ENCODE measurements around the gene FTCDNL1.

FTCDNL1 gene

DNA sequence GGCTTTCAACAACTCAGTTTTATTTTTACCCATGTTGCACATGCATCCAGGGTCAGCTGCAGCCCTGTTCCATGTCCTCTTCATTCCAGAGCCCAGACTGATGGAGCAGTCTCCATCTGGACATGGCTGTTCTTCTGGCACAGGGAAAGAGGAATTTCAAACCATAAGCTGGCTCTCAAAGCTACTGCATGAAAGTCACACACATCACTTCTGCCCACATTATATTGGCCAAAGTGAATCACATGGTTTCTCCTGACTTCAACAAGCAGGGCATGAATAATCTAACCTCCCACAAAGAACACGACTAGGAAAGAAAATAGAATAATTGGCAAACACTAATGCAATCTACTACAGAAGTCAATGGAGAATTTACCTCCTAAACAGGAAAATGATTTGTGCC is 94.2 kb downstream of the FTCDNL1 start:
- Histone ChIP-seq H3K4me1 (ENCODE audit: insufficient read depth, insufficient read length) (no peaks in the 10 kb centered on the region), H3K9ac (ENCODE audit: insufficient read length, low read depth) (no peak overlapping the region), H3K27me3 (ENCODE audit: insufficient read depth, insufficient read length) (no peaks in the 10 kb centered on the region), H3K36me3 (ENCODE audit: insufficient read depth, insufficient read length, low read length) (no peaks in the 10 kb centered on the region), H3K9me3 (ENCODE audit: insufficient read depth, low read length) (no peaks in the 10 kb centered on the region; the same call in 1 of the 2 replicates), H3K4me3 (ENCODE audit: insufficient read length, low read depth) (no peak overlapping the region)
- no peak for DNase-seq (ENCODE audit: low read depth, low spot score)
- no peak for TF ChIP-seq YY1 (IDR thresholded peaks at IDR 0.05; ENCODE audit: insufficient read depth, insufficient read length)
- TF ChIP-seq ZNF274 (IDR thresholded peaks at IDR 0.05; ENCODE audit: low read depth, low read length) = no peak
- TF ChIP-seq SUZ12 (IDR thresholded peaks at IDR 0.05; ENCODE audit: extremely low read depth, insufficient read depth, insufficient read length) = no peak

DNA sequence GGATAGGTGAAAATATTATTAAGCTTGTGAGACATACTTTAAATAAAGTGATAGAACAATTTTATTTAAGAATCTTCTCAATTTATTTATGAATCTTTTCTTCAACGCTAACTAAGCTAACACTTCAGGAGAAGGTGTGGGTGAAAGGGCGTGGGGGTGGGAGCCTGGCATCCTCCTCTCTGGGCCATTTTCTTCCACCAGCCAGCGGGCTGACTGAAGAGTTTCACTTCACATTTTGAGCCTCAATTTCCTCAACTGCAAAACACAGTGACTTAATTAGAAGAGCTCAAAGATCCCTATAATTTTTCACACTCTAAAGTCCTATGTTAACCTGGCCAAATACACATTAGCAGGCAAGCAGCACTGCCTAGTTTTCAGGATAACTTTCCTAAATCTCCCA is 94.8 kb downstream of the FTCDNL1 start:
- no peaks in the 10 kb centered on the region for H3K4me1 ChIP-seq (ENCODE audit: insufficient read depth, insufficient read length)

DNA sequence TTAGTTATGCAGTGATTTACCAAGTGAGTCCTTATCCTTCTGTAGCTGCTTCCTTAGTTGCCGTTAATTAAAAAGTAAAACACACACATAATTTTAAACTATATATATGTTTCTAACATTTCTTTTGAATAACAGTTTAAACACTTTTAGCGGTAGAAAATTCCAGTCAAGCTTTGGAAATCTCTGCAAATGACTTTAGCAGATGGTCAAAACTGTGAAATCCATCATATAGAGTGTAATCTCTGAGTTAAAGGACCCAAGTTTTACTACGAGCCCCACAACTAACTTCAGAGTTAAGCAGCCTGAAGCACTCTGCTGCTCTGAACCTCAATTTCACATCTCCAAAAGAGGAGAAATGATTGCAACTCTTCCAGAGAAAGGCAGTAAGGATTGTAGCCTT is 96.2 kb downstream of the FTCDNL1 start:
- no peaks in the 10 kb centered on the region for H3K36me3 ChIP-seq (ENCODE audit: insufficient read depth, insufficient read length, low read length)
- H3K9me3 ChIP-seq (ENCODE audit: insufficient read depth, low read length) = no peaks in the 10 kb centered on the region; the same call in 1 of the 2 replicates

More for the DNA sequence above, 94.8 kb downstream of the FTCDNL1 start:
- Histone ChIP-seq H3K9me3 (ENCODE audit: insufficient read depth, low read length) (no peaks in the 10 kb centered on the region; the same call in 1 of the 2 replicates), H3K27me3 (ENCODE audit: insufficient read depth, insufficient read length) (no peaks in the 10 kb centered on the region), H3K9ac (ENCODE audit: insufficient read length, low read depth) (no peak overlapping the region), H3K4me3 (ENCODE audit: insufficient read length, low read depth) (no peak overlapping the region), H3K36me3 (ENCODE audit: insufficient read depth, insufficient read length, low read length) (no peaks in the 10 kb centered on the region)
- no peak for TF ChIP-seq ZNF274 (IDR thresholded peaks at IDR 0.05; ENCODE audit: low read depth, low read length)
- TF ChIP-seq SUZ12 (IDR thresholded peaks at IDR 0.05; ENCODE audit: extremely low read depth, insufficient read depth, insufficient read length) = no peak
- no peak for TF ChIP-seq YY1 (IDR thresholded peaks at IDR 0.05; ENCODE audit: insufficient read depth, insufficient read length)
- DNase-seq (ENCODE audit: low read depth, low spot score) = no peak

DNA sequence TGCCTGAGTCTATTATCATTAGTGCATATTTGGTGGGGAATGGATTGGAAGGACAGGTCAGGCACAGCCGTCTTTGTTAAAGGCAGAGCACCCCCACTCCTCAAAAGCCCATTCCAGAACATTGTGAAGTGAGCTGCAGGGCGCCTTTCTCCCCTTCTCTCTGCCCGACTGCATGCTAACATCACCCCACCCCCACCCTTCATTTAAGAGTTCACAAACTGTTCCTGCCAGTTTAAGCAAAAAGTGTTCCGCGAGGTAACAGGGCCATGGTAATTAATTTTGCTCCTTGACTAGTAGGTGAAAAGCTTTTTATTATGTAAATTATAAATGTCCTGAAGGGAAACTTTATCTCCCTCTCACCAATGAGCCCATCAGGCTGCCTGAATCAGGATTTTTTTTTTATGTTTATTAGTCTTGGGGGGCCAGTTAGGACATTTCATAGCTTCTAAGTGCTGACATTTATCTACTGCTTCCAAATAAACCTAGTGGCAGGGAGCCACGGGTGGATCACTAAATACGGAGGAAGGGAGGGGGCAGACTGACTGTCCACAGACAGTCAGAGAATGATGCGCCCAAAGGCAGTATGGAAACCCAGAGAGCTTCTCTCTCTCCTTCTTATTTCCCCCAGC is 99.4 kb downstream of the FTCDNL1 start:
- Histone ChIP-seq H3K4me3 (ENCODE audit: insufficient read length, low read depth) (no peak overlapping the region), H3K9me3 (ENCODE audit: insufficient read depth, low read length) (no peaks in the 10 kb centered on the region; the same call in 1 of the 2 replicates), H3K4me1 (ENCODE audit: insufficient read depth, insufficient read length) (peaks cover 2% of the 10 kb centered on the region), H3K27me3 (ENCODE audit: insufficient read depth, insufficient read length) (no peaks in the 10 kb centered on the region), H3K36me3 (ENCODE audit: insufficient read depth, insufficient read length, low read length) (no peaks in the 10 kb centered on the region), H3K9ac (ENCODE audit: insufficient read length, low read depth) (no peak overlapping the region)
- TF ChIP-seq SUZ12 (IDR thresholded peaks at IDR 0.05; ENCODE audit: extremely low read depth, insufficient read depth, insufficient read length) = no peak
- peak; percentile 25 for DNase-seq (ENCODE audit: low read depth, low spot score)

More for the DNA sequence above, 96.2 kb downstream of the FTCDNL1 start:
- no peak for DNase-seq (ENCODE audit: low read depth, low spot score)
- H3K4me1 ChIP-seq (ENCODE audit: insufficient read depth, insufficient read length) = peaks cover 2% of the 10 kb centered on the region
- no peak overlapping the region for H3K9ac ChIP-seq (ENCODE audit: insufficient read length, low read depth)
- TF ChIP-seq SUZ12 (IDR thresholded peaks at IDR 0.05; ENCODE audit: extremely low read depth, insufficient read depth, insufficient read length) (no peak), ZNF274 (IDR thresholded peaks at IDR 0.05; ENCODE audit: low read depth, low read length) (no peak), YY1 (IDR thresholded peaks at IDR 0.05; ENCODE audit: insufficient read depth, insufficient read length) (no peak)
- no peaks in the 10 kb centered on the region for H3K27me3 ChIP-seq (ENCODE audit: insufficient read depth, insufficient read length)
- H3K4me3 ChIP-seq (ENCODE audit: insufficient read length, low read depth) = no peak overlapping the region

DNA sequence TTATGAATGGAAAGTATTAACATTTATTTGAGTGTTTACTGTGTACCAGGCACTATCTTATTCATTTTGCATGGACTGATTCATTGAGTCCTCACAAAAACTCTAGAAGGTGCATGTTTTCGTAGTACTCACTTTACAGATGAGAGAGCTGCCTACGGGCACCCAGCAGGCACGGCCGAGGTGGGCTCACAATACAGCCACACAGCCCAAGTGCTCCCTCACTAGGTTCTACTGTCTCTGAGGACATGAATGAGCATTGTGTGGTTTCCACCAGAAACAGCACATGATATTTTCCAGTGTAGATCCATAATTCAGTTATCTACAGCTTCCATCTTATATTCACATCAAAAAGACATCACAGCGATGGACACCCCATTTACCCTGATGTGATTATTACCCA is 101.4 kb downstream of the FTCDNL1 start:
- no peak for TF ChIP-seq ZNF274 (IDR thresholded peaks at IDR 0.05; ENCODE audit: low read depth, low read length)
- no peak for TF ChIP-seq YY1 (IDR thresholded peaks at IDR 0.05; ENCODE audit: insufficient read depth, insufficient read length)
- TF ChIP-seq SUZ12 (IDR thresholded peaks at IDR 0.05; ENCODE audit: extremely low read depth, insufficient read depth, insufficient read length) = no peak
- Histone ChIP-seq H3K9ac (ENCODE audit: insufficient read length, low read depth) (no peak overlapping the region), H3K27me3 (ENCODE audit: insufficient read depth, insufficient read length) (no peaks in the 10 kb centered on the region), H3K4me1 (ENCODE audit: insufficient read depth, insufficient read length) (peaks cover 2% of the 10 kb centered on the region), H3K36me3 (ENCODE audit: insufficient read depth, insufficient read length, low read length) (no peaks in the 10 kb centered on the region), H3K9me3 (ENCODE audit: insufficient read depth, low read length) (no peaks in the 10 kb centered on the region; the same call in 1 of the 2 replicates), H3K4me3 (ENCODE audit: insufficient read length, low read depth) (no peak overlapping the region)
- no peak for DNase-seq (ENCODE audit: low read depth, low spot score)

DNA sequence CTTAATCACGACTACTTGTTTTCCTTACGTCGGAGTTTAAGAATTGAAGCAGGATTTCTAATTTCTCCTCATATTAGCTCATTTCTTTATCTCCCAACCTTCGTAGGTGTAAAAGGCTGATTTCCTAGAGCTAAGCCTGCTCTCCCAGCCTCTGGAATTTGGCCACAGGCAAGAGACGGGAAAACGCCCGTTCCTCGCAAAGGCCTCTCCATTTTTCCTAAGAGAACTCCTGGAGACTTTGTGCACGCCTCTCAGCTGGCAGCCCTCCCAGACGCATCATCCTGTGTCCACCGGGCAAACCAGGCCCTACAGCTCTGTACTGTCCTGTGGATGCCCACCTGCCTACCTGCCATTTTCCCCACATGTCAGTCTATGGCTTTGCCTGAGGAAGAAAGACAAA is 106.3 kb downstream of the FTCDNL1 start:
- Histone ChIP-seq H3K4me3 (ENCODE audit: insufficient read length, low read depth) (no peak overlapping the region), H3K9ac (ENCODE audit: insufficient read length, low read depth) (no peak overlapping the region), H3K36me3 (ENCODE audit: insufficient read depth, insufficient read length, low read length) (no peaks in the 10 kb centered on the region), H3K4me1 (ENCODE audit: insufficient read depth, insufficient read length) (no peaks in the 10 kb centered on the region), H3K9me3 (ENCODE audit: insufficient read depth, low read length) (no peaks in the 10 kb centered on the region), H3K27me3 (ENCODE audit: insufficient read depth, insufficient read length) (no peaks in the 10 kb centered on the region)
- no peak for DNase-seq (ENCODE audit: low read depth, low spot score)
- TF ChIP-seq ZNF274 (IDR thresholded peaks at IDR 0.05; ENCODE audit: low read depth, low read length) (no peak), SUZ12 (IDR thresholded peaks at IDR 0.05; ENCODE audit: extremely low read depth, insufficient read depth, insufficient read length) (no peak), YY1 (IDR thresholded peaks at IDR 0.05; ENCODE audit: insufficient read depth, insufficient read length) (no peak)

DNA sequence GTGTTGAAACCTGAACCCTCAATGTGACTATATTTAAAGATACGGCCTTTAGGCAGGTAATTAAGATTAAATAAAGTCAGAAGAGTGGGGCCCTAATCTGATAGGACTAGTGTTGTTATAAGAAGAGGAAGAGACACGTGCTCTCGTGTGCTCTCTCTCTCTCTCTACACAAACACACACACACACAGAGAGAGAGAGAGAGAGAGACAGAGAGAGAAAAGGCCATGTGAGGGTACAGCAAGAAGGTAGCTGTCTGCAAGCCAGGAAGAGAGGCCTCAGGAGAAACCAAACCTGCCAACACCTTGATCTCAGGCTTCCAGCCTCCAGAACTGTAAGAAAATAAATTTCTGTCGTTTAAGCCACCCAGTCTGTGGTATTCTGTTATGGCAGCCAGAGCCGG is 106.7 kb downstream of the FTCDNL1 start:
- Histone ChIP-seq H3K9me3 (ENCODE audit: insufficient read depth, low read length) (no peaks in the 10 kb centered on the region), H3K9ac (ENCODE audit: insufficient read length, low read depth) (no peak overlapping the region), H3K27me3 (ENCODE audit: insufficient read depth, insufficient read length) (no peaks in the 10 kb centered on the region), H3K4me3 (ENCODE audit: insufficient read length, low read depth) (no peak overlapping the region), H3K4me1 (ENCODE audit: insufficient read depth, insufficient read length) (no peaks in the 10 kb centered on the region), H3K36me3 (ENCODE audit: insufficient read depth, insufficient read length, low read length) (no peaks in the 10 kb centered on the region)
- DNase-seq (ENCODE audit: low read depth, low spot score) = no peak
- TF ChIP-seq YY1 (IDR thresholded peaks at IDR 0.05; ENCODE audit: insufficient read depth, insufficient read length) (no peak), SUZ12 (IDR thresholded peaks at IDR 0.05; ENCODE audit: extremely low read depth, insufficient read depth, insufficient read length) (no peak), ZNF274 (IDR thresholded peaks at IDR 0.05; ENCODE audit: low read depth, low read length) (no peak)

All from NT2/D1 (cell line).